HG02642 (cell line): ENCODE data around the gene LIPI.
"Not testable (repeated sequence)": the region's sequence is repeated elsewhere in the genome, so short reads cannot be mapped to it uniquely, and the experiment has no call there.

Experiments used
- ATAC-seq: cut with Tn5 transposase; IDR thresholded peaks from one replicate; pipeline ENCODE4 v1.9.1; 2021; ENCODE audit warnings: mild to moderate bottlenecking; ENCODE audit not compliant: unreplicated experiment, poor library complexity

Gene LIPI

DNA sequence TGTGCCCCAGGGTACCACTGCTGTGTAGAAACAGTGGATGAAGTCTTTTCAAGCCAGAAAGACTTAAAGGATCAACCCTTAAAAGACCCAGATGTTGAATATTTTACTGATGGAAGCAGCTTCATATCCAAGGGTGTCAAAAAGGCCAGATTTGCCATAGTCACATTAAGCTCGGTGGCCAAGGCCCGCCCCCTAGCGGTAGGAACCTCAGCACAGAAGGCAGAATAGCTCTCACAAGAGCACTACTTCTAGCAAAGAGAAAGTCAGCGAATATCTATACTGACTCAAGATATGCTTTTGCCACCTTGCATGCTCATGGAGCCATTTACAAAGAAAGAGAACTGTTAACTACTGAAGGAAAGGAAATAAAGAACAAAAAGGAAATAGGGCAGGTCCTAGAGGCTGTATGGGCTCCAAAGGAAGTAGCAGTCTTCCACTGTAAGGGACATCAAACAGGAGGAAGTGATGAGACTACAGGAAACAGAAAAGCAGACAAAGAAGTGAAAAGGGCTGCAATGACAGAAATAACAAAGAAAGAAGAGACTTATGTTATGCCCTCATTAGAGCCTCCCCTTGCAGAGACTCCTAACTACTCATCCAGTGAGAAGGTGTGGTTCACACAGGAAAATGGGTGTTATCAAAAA lies 90.5 kb downstream of the LIPI start:
- ATAC-seq, result peak; percentile 46

DNA sequence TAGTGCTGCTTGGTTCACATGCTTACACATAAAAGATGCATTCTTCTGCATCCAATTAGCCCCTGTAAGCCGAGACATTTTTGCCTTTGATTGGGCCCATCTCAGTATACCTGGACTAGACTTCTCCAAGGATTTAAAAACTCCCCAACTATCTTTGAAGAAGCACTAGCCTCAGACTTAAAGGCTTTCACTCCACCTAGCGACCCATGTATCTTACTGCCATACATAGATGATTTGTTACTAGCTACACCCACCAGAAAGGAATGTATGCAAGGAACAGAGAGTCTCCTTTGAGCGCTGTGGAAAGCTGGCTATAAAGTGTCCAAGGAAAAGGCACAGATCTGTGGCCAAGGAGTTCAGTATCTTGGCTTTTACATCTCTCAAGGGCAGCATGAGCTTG lies 91.7 kb downstream of the LIPI start:
- ATAC-seq, result no peak

DNA sequence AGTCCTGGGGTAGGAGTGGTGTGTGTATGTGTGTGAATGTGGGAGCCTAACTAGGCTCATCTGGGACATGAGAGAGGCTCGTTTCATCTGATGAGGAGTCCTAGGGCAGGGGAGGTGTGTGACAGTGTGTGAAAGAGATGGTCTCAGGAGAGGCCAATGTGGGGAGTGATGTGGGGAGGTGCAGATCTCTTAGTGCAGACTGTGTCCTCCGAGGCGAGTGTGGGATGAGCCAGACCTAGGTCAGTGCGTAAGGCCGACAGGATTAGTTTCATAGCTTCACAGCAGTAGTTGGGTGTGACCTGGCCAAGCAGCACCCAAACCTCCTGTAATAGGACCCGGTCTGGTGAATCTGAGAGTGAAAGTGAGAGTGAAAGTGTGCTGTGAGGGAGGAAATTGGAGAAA lies 94.7 kb downstream of the LIPI start:
- ATAC-seq, result peak; percentile 85

DNA sequence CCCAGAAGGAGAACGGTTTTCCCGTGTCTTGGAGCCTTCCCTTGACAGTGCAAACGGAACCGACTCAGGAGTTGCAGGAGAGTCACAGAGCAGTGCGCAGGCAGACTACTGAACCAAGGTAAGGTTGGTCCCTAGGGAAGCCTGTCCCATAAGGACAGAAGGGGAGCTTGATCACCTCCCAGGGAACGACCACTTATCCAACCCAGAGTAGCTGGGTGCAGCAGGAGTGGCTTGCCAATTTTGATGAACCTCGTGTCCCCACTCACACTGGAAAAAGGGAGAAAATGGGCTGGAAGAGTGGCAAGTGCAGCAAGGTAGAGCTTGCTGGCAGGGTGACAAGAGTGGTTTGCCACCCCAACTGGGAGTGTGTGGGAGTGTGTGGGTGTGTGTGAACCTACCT lies 95.1 kb downstream of the LIPI start:
- peak; percentile 14 for ATAC-seq

DNA sequence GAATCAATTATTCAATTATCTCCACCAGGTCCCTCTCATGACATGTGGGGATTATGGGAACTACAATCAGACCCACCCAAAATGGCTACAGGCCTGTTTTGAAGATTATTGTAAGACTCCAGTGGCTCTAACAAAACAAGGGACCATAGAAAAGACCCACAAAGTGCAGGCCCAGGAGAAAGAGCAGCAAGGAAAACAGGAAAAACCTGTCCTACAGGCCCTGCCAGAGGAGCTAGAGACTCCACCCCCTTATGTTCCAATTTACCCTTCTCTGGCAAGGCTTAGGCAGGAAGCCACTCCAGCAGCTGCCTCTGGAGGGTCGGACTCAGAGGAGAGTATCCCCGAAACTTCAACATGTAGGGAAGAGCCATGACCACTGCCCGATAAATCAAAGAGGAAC lies 96.5 kb downstream of the LIPI start:
- no peak for ATAC-seq

DNA sequence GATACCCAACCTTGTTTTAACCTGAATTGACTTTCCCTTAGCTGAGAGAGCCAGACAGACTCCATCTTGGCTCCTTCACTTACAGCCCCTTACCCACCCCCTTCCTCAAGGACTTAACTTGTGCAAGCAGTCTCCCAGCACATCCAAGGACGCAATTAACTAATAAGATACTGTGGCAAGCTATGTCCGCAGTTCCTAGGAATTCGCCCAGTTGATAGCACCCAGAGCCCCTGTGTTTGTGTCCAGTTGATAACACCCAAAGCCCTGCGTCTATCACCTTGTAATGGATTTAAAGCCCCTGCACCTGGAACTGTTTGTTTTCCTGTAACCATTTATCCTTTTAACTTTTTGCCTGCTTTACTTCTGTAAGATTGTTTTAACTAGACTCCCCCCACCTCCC lies 106.2 kb downstream of the LIPI start:
- ATAC-seq, result not testable (repeated sequence)

DNA sequence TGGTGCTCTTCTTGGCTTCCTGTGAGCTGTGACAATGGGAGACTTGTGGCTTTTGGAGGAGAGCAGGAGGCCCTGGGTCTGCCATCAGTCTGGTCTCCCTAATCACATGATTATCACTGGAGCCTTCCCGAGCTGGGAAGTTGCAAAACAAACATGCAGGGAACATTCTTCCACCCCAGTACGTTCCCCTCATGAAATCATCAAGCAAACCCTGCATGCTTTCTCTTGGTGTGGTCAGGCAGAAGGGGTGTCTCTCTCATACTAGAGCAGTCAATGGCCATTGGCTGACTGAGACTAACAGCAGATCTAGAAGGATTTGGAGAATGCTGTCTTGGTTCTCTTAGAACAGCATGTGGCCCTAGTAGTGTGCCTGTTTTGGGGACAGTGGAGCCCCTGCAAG lies 111.2 kb downstream of the LIPI start:
- no peak for ATAC-seq

DNA sequence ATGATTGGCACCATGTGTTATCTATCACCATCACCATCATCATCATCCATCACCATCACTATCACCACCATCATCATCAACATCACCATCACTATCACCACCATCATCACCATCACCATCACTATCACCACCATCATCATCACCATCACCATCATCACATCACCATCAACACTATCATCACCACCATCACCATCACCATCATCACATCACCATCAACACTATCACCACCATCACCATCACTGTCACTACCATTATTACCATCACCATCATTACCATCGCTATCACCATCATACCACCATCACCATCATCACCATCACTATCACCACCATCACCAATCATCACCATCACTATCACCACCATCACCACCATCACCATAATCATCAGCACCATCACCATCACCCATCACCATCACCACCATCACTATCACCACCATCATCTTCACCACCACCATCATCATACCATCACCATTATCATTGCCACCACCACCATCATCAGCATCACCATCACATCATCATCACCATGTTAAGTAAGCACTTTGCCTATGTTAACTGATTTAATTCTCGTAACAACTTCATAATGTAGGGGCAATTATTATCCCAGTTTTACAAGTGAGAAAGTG lies 112.8 kb downstream of the LIPI start:
- no peak for ATAC-seq

DNA sequence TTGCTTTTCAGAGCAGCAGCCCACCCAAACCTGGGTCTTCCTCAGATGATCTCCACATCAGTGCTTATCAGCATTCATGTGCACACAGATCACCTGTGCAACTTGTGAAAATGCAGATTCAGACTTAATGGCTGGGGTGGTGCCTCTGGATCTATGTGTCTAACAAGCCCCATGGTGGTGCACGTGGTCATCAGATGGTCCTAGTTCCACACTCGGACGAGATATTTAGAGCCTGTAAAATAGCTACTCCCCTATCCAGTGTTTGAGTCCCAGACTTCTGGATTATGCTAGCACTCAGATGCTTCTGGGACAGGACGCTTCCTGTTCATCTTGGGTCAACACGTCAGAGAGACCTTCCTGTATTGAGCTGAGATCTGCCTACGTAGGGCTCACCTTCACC lies 114.2 kb downstream of the LIPI start:
- no peak for ATAC-seq

DNA sequence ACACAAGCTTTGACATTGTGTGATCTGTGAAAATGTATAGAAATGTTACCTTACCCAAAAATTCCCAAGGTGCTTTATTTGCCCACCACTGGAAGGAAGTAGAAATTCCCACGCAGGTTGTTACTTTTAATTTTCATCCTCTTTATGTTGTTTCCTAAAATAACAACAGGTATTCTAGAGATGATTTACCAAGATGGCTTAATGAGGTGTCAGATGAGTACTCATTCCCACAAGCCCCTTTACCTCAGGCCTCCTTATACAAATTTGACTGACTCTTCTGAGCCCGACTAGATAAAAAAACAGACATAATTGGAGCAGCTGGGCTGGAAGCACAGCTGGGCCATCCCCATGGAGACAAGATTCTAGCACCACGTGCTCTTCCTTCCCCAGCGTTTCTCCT lies 114.6 kb downstream of the LIPI start:
- ATAC-seq, result no peak

DNA sequence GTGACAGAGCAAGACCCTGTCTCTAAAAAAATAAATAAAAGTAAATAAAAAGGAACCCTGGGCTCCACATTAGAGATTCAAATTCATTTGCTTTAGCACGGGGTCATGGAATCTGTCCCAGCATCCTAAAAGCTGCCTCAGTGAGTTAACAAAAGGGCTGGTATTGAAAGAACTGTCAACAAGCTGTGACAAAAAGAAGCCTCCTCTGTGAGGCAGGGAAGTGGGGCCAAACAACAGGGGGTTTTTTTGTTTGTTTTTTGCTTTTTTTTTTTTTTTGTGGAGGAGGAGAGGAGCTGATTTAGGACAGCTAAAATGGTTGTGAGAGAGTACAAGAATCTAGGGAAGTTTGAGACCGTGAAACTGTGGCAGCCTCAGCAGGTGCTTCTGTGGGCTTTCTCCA lies 115.7 kb downstream of the LIPI start:
- no peak for ATAC-seq

DNA sequence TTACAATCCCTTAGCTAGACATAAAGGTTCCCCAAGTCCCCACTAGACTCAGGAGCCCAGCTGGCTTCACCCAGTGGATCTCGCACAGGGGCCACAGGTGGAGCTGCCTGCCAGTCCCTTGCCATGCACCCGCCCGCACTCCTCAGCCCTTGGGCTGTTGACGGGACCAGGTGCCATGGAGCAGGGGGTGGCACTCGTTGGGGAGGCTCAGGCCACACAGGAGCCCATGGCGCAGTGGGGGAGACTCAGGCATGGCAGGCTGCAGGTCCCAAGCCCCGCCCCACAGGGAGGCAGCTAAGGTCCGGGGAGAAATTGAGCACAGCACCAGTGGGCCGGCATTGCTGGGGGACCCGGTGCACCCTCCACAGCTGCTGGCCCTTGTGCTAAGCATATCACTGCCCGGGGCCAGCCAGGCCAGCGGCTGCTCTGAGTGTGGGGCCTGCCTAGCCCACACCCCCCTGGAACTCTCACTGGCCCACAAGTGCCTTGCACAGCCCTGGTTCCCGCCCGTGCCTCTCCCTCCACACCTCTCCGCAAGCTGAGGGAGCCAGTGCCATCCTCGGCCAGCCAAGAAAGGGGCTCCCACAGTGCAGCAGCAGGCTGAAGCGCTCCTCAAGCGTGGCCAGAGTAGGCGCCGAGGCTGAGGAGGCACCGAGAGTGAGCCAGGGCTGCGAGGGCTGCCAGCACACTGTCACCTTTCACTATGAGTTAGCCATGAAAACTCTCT lies 117.8 kb downstream of the LIPI start:
- ATAC-seq, result no peak

DNA sequence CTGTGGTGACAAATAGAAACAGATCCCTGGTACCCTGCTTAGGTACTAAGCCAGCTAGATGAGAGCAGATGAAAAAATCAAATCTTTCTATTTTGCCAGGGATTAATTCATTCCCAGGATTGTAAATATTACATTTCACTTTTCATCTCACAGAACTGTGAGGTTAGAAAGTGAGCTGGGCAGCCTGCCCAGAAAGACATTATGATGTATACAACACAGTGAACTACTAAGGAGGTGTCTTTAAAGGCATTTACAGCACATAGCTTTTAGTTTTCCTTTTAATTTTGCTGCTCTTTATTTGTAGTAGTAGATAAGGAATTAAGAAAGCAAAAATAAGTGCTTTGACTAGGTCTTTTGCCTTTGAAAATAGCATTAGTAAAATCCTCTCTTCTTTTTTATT lies 120.6 kb downstream of the LIPI start:
- not testable (repeated sequence) for ATAC-seq

DNA sequence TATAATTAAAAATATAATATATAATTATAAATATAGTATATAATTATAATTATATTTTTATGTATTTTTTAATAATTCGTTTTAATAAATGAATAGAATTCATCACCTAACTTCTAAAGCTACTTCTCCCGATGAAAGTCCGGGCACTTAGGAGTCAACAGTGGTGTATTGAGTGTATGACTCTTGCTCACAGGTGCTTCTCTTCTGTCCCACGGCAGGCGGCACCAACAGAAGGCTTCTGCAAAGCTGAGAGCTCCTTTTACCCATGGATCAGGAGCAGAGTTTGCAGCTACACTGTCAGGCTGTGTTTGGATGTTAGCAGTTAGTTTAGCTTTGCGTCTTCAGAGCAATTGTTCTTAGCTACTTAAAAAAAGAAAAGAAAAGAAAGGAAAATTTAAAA lies 122.4 kb downstream of the LIPI start:
- no peak for ATAC-seq

DNA sequence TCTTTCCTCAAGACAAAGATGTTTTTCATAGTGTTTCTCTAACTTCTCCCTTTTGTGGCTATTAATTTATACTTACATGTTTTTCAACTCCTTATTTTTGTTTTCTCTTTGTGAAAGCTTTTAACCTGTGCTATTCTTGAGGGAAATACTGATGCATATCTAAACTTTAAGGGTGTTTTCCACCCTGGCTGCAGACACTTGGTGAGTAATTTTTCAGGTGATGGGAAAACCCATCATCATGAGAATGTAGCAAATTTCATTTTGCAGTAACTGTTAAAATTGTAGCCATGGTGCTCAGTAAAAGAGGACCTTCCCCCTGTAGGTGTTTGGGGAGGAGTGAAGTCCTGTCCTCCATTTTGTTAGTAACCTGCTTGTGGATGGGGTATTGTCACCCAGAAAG lies 124.2 kb downstream of the LIPI start:
- ATAC-seq, result no peak

DNA sequence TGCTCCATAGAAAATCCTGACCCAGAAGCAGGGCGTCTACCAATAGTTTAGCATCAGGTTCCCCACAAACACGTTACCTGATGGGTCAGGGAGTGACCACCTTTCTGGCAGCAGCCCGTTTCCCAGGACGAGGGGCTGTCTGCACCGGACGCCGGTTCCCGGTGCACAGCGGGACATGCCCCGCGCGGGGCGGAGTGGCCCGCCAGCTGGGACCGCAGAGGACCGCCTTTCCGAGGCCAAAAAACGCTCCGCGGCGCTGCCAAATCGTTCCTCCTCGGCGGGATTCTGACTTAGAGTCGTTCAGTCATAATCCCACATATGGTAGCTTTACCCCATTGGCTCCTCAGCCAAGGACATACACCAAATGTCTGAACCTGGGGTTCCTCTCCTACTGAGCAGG lies 126.1 kb downstream of the LIPI start:
- ATAC-seq, result no peak

DNA sequence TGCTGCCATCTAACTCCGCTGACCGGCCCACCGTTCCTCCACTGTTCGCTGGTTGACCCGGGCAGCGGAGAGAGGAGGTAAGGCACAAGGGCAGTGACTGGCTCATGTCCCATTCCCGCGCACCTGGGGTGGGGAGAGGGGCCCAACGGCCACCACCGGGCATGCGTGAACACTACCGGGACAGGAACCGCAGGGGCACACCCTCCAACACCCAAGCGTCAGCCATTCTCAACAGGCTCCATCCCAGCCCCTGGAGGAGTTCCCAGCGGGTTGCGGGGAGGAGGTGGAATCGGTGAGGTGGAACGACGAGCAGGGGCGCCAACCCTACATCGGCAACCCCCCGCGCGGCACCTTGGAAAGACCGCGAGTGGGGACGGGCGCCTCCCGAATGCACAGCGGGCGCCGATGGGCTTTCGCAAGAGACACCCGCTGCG lies 126.7 kb downstream of the LIPI start:
- no peak for ATAC-seq

DNA sequence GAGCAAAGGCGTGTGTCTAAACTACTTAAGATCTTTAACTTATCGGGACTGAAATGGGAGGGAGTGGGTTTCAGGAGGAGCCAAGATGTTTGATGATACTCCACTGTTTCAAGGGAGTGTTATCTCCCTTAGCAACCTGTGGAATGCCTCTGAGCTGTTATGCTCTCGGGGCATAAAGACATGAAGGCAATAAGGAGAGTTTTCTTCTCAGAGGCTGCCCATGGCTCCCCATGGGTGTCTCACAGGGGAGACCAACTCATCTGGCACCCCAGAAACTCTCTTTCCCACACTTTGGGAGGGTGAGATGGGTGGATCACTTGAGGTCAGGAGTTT lies 130.0 kb downstream of the LIPI start:
- ATAC-seq, result no peak

DNA sequence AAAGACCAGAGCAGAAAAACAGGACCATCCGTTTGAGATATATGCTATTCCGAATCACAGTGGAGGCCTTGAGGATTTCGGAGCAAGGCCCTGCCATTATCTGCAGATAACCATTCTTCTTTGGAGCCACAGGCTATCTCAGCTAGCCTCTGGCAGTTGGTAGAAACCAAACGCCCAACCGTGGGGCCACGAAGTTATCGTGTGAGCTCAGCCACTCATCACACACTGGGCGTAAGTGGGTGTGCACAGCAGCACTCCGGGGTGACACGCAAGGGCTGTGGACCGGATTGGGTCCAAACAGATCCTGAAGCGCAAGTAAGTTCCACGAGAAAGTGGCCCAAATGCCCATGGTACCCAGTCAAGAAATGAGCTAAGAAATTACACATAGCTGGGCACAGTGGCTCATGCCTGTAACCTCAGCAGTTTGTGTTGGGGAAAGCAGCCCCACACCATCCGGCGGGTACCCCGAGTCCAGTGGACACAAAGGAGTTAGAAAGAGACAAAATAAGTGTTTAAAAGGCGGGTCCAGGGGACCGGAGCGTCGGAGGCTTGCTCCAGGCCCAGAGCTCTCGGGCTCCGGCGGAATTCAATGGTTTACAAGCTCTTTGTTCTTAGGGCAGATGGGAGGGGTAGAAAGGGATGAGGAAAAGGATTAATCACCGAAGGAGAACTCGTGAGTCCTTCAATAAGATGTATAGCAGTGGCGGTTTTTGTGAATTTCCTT lies 130.6 kb downstream of the LIPI start:
- no peak for ATAC-seq

DNA sequence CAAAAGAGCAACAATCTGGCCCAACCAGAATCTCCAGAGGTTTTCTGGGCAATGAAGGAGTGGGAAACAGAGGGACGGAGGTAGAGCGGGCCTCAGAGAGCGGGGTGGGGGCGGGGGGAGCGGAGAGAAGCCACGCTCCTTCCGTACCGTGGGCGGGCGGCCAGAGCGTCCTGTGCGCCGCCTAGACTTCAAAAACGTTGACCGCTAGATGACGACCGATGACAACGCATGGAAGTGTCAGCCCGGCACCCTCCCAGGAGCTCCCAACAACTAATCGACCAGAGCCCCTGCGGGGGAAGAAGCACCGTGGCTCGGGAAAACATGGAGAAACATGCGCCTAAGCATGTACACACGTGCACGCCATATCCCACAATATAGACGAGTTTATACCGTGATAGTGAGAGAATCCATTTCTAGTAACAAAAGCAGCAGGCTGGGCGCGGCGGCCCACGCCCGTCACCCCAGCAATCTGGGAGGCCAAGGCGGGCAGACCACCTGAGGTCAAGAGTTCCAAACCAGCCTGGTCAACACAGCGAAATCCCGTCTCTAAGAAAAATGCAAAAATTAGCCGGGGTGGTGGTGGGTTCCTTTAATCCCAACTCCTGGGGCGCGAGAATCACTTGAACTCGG lies 131.9 kb downstream of the LIPI start:
- no peak for ATAC-seq
